Glomerular visceral epithelial cell (primary cell): Measurements from ENCODE around the gene PLXNB1.
"Not testable (repeated sequence)": the region's sequence is repeated elsewhere in the genome, so short reads cannot be mapped to it uniquely, and the experiment has no call there.

Experiments
- DNase-seq: peaks from one replicate; pipeline ENCODE4 v3.0.0-alpha.2; 2016; ENCODE audit errors: extremely low spot score

Gene PLXNB1

GRCh38 chr3:48463703-48464102 is 33.8 kb upstream of the PLXNB1 start:
- DNase-seq: no peak

DNA sequence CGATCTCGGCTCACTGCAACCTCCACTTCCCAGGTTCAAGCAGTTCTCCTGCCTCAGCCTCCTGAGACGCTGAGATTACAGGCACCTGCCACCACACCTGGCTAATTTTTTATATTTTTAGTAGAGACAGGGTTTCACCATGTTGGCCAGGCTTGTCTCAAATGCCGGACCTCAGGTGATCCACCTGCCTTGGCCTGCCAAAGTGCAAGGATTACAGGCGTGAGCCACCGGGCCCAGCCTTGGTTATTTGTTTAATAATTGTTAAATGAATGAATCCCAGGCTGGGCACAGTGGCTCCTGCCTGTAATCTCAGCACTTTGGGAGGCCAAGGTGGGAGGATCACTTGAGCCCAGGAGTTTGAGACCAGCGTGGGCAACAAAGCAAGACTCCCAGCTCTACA is 31.9 kb upstream of the PLXNB1 start:
- not testable (repeated sequence) for DNase-seq

GRCh38 chr3:48460517-48460902 is 30.6 kb upstream of the PLXNB1 start:
- DNase-seq: no peak

GRCh38 chr3:48459773-48460516 is 30.1 kb upstream of the PLXNB1 start:
- DNase-seq: no peak

GRCh38 chr3:48459331-48459730 is 29.4 kb upstream of the PLXNB1 start:
- DNase-seq: no peak

DNA sequence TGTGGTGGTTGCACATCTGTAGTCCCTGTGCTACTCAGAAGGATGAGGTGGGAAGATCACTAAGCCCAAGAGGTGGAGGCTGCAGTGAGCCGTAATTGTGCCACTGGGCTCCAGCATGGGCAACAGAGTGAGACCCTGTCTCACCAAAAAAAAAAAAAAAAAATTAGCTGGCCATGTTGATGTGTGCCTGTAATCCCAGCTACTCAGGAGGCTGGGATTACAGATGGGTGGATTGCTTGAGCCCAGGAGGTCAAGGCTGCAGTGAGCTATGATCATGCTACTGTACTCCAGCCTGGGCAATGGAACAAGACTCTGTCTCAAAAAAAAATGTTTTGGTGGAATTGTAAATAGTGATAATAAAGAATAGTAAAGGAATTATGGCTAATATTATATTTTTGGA is 26.6 kb upstream of the PLXNB1 start:
- DNase-seq: no peak

GRCh38 chr3:48451270-48451669 is 21.4 kb upstream of the PLXNB1 start:
- DNase-seq: no peak

DNA sequence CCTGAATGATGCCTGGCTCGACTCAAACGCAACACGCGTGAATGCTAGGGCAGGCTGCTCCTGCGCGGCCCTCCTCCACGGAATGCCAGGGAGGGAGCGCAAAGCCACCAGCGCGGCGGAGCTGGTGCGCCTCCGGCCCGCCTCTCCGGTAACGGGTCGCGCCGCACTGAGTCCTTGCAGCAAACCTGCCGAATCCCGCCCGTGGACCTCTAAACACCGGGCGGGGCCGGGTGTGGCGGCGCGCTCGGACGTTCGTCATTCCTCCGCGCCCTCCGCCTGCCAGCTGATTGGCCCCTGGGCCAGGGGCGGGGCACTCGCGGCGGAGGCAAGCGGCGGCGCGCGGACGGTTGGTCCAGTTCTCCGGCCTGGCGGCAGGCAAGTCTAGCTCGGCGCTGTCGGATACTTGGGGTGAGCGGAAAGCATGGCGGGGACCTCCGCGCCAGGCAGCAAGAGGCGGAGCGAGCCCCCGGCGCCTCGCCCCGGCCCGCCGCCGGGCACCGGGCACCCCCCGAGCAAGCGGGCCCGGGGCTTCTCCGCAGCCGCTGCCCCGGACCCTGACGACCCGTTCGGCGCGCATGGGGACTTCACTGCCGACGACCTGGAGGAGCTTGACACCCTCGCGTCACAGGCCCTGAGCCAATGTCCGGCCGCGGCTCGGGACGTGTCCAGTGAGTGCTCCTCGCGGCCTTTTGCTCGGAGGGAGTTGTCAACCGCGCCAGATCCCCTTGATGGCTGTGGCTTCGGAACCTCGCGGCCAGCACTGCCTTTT is 16.7 kb upstream of the PLXNB1 start, which contains the start of gene ATRIP:
Gene ATRIP (plus strand): TSS at position 313 of the 769 bp plus-strand sequence. CDS start 109 bp downstream, at position 422.
- peak; percentile 87 for DNase-seq

GRCh38 chr3:48446043-48446424 is 16.1 kb upstream of the PLXNB1 start:
- DNase-seq: no peak

DNA sequence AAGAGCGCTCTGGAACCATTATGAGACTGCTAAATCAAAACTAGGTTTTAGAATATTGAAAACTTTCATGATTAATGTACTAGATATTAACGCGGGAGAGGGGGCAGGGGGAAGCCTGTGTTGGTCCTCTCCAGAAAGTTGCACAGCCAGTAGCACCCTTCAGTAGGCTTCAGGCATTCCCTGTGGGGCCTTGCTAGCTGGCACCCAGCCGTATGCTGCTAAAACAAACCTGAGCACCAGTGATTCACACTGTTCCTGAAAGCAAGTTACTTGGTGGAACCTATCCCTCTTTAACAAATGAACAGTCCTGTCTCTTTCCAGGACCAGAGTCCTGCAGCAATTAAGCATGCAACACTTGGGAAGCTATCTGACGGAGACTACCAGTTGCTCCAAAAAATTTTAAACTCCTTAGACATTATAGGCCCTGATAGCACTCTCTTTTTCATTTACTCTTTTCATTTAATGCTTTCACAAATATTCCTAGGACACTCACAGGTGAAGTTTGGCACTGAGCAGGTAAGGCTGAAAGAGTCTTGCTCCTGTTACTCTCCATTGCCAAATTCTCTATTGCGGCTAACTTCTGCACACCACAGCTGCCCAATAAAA is 15.5 kb upstream of the PLXNB1 start:
- DNase-seq: no peak

DNA sequence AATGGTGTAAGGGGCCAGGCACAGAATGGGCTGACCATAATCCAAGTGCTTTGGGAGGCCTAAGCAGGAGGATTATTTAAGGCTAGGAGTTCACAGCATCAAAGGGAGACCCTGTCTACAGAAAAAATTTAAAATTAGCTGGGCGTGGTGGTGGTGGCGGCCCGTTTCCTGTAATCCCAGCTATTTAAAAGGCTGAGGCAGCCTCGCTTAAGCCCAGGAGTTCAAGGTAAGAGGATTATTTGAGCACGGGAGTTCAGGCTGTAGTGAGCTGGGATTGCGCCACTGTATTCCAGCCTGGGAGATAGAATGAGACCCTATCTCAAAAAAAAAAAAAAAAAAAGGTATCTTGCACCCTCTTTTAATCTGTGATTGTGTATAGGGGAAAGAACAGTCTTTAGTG is 12.1 kb upstream of the PLXNB1 start:
- DNase-seq: no peak

DNA sequence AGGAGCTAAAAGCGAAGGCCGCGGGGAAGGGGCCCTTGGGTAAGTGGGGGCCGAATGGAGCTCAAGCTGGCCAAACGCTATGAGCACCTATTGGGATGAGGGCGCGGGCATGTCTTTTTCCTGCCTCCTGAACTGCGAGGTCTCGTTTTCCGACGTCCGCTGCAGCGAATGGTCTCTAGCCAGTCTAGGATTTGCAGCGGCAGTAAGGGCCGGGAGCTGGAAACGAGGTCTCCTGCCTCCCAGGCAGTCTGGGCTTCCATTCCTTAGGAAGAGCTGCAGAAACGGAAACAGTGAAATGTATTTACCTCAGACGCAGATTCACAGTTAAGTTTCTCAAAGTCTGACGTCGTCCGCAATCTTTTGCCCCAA is 10.7 kb upstream of the PLXNB1 start:
- no peak for DNase-seq

- peak; percentile 96 for DNase-seq
These were observed 10.1 kb upstream of the PLXNB1 start, which contains the start of the genes CCDC51 and TMA7 for GRCh38 chr3:48439820-48440589. Gene CCDC51, minus strand, starts transcription at chr3:48440119. Its CDS starts 4,991 bp downstream, at chr3:48435128. Gene TMA7, plus strand, starts transcription at chr3:48440257. Its CDS starts 40 bp downstream, at chr3:48440297.

- no peak for DNase-seq
These were observed 7.9 kb upstream of the PLXNB1 start for GRCh38 chr3:48437812-48438211.

- no peak for DNase-seq
These were observed 7.0 kb upstream of the PLXNB1 start for GRCh38 chr3:48436855-48437254.

DNA sequence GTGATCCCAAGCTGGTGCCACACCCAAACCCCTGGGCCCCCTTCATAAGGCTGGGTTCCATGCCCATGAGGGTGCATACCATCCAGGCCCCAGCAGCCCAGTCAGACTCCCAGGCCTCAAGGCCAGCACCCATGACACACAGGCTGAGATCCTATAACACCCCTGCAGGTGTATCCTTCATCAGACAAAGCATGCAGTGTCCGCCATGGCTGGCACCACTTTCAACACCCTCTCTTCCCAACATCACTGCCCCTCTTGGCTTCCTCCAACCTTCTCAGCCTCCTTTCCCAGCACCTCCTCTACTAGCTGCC is 6.5 kb upstream of the PLXNB1 start:
- DNase-seq: no peak

DNA sequence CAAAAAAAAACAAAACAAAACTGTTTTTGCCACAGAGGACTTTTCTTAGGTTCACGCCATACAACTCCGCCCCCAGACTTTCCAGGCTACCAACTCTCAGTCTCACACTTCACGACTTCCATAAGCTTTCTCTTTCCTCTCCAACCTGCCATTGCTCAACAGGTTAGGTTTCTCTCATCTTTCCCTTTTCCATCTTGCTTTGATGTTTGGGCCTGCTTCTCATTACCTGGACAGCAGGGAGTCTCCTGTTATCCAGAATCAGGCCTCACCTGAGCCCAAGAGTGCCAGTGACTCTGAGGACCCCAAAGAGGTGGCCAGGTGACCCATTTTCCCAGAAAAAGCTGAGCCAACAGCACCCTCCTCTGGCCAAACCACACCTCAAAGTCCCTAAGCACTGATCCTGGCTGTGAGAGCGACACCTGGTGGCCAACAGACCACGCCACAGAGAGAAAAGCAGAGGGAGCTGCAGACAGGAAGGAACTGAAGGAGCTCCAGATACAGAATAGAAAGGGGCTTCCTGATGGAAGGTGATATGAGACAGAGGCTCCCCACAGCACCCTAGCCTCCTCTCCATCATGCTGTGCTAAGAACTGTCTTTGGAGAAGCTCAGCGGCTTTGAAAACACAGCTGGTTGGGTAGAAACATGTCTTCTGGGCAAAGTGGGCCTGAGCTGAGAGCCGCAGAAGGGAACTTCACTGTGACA is 6.0 kb upstream of the PLXNB1 start:
- peak; percentile 82 for DNase-seq

DNA sequence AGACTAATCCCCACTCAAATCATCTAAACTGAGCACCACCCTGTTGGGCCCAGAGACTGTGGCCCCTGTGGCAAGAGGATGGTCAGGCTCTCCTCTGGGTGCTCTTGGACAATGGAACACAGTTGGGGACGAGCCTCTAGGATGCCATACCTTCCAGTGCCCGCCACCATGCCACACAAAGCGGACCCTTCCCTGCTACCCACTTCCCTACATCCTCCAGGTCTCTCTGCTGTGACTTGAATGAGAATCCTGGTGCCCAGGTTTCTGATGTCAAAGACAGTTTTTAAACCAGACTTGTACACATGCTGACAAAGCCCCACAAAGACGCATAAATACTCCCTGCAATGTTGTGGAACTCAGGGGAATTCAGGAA is 5.3 kb upstream of the PLXNB1 start:
- no peak for DNase-seq

DNA sequence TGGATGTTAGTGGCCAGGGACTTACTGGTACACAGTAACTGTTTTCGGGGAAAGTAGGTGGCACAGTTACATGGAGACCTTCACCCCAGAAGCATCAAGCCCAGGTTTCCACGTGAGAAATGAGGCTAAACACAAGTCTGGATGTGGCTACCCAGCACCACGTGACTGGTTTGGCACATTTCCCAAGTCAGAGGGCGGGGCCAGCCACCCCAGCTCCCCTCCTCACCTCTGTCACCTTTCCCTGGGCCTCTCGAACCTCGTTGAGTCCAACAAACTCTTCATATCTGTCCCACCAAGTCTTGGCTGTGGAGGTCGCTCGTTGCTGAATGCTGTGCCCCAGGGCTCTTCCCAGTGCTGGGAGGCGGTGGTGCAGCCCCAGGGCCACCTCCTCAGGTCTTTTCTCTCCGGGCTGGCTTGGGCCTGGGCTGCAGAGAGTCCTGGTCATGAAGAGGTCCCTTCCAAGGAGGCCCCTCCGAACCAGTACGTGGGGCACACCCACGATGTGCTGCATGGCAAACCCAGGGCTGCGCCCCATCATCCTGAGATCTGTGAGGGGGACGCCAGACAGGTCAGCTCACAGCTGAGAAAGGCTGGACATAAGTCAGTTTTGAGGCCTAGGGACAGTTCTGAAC is 4.8 kb upstream of the PLXNB1 start:
- no peak for DNase-seq

- peak; percentile 42 for DNase-seq
These were observed 3.7 kb upstream of the PLXNB1 start for GRCh38 chr3:48433472-48434118.
